ENCODE results near the gene PPP2R2C.

Gene PPP2R2C

GRCh38 chr4:6352031-6352692 lies 120.3 kb downstream of the PPP2R2C start:
- no peak for DNase-seq (ENCODE audit: low read depth)

GRCh38 chr4:6351246-6352000 lies 121.0 kb downstream of the PPP2R2C start:
- TF ChIP-seq, protein P1, sequence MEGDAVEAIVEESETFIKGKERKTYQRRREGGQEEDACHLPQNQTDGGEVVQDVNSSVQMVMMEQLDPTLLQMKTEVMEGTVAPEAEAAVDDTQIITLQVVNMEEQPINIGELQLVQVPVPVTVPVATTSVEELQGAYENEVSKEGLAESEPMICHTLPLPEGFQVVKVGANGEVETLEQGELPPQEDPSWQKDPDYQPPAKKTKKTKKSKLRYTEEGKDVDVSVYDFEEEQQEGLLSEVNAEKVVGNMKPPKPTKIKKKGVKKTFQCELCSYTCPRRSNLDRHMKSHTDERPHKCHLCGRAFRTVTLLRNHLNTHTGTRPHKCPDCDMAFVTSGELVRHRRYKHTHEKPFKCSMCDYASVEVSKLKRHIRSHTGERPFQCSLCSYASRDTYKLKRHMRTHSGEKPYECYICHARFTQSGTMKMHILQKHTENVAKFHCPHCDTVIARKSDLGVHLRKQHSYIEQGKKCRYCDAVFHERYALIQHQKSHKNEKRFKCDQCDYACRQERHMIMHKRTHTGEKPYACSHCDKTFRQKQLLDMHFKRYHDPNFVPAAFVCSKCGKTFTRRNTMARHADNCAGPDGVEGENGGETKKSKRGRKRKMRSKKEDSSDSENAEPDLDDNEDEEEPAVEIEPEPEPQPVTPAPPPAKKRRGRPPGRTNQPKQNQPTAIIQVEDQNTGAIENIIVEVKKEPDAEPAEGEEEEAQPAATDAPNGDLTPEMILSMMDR (IDR thresholded peaks at IDR 0.05; ENCODE audit: control insufficient read depth, extremely low read depth, insufficient read depth): no peak
- H3K4me3 ChIP-seq (ENCODE audit: low read depth, low read length): no peak overlapping the region
- no peak for DNase-seq (ENCODE audit: low read depth)

More at GRCh38 chr4:6352031-6352692, 120.3 kb downstream of the PPP2R2C start:
- H3K4me3 ChIP-seq (ENCODE audit: low read depth, low read length): no peak overlapping the region
- TF ChIP-seq, protein P1 (IDR thresholded peaks at IDR 0.05; ENCODE audit: control insufficient read depth, extremely low read depth, insufficient read depth): no peak

DNA sequence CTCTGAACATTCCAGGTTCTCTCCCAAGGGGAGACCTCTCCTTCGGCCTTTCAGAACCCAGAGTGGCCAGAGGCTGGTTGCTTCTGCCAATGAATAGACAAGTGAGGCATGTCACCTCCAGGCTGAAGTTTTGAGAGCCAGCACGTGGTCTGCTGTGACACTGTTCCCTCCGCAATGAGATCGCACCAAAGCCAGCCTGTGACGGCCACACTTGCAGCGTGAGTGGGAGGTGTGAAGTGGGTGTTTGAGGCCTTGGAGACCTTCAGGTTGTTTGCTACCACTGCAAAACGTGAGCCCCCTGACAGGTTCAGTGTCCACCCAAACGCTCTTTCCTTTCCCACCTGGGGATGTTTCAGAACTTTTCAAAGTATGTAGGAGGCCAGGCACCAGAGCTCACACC lies 121.8 kb downstream of the PPP2R2C start:
- TF ChIP-seq, protein P1 (IDR thresholded peaks at IDR 0.05; ENCODE audit: control insufficient read depth, extremely low read depth, insufficient read depth): no peak
- no peak overlapping the region for H3K4me3 ChIP-seq (ENCODE audit: low read depth, low read length)
- DNase-seq (ENCODE audit: low read depth): no peak

- DNase-seq (ENCODE audit: low read depth): no peak
- TF ChIP-seq, protein P1 (IDR thresholded peaks at IDR 0.05; ENCODE audit: control insufficient read depth, extremely low read depth, insufficient read depth): no peak
- H3K4me3 ChIP-seq (ENCODE audit: low read depth, low read length): no peak overlapping the region
Measured at GRCh38 chr4:6349896-6350603, 122.4 kb downstream of the PPP2R2C start.

DNA sequence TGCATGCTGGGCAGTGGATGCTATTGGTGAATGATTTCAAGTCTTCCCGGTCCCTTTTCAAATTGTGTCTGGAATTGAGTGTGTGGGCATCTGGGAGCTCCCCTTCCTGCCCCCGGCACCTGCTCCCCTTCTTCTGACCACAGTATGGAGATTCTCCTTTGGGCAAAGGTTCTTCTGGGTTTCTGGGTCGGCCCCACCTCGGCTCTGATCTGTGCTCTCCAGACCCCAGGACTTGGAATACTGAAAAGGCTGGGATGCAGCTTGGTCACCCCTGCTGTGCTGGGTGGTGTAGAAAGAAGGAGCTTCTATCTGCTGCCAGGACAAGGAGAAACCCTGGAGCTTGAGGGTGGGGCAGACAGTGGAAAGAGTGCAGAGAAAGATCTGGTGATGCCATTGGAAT lies 124.0 kb downstream of the PPP2R2C start:
- no peak overlapping the region for H3K4me3 ChIP-seq (ENCODE audit: low read depth, low read length)
- TF ChIP-seq, protein P1 (IDR thresholded peaks at IDR 0.05; ENCODE audit: control insufficient read depth, extremely low read depth, insufficient read depth): no peak
- no peak for DNase-seq (ENCODE audit: low read depth)

- TF ChIP-seq, protein P1 (IDR thresholded peaks at IDR 0.05; ENCODE audit: control insufficient read depth, extremely low read depth, insufficient read depth): no peak
- no peak for DNase-seq (ENCODE audit: low read depth)
- H3K4me3 ChIP-seq (ENCODE audit: low read depth, low read length): no peak overlapping the region
Measured at GRCh38 chr4:6347511-6348045, 124.8 kb downstream of the PPP2R2C start.
